HepG2 (cell line): ENCODE measurements around the gene ELMOD3. TPM values are rescaled to one million over a fixed set of nuclear protein-coding genes. Genes with fewer than 3 reads are reported as not detected.

Source experiments
- ATAC-seq: fragments of 200-7000 bp; cut with Tn5 transposase; 3 replicates; pipeline ENCODE4 v1.9.1; 2020; ENCODE audit warnings: mild to moderate bottlenecking, moderate library complexity
- BruUV-seq: library from RNA; stranded (reverse); fragments of 400-500 nt; replicated peaks from 2 replicates; lab custom pipeline; 2021; lab: Mats Ljungman, UMichigan
- CTCF ChIA-PET: fragments of 300-600 bp; formaldehyde crosslinking; extraction: SDS; loops from one replicate; lab custom pipeline; 2021; ENCODE audit warnings: low total read pairs, inconsistent platforms, low intra/inter-chr PET ratio; lab: Yijun Ruan, JAX
- POLR2A ChIA-PET: fragments of 350-600 bp; sonication (Branson Sonifier 250); formaldehyde crosslinking; loops from one replicate; lab custom pipeline; 2020; ENCODE audit warnings: antibody characterized with exemption, inconsistent platforms; lab: Yijun Ruan, JAX
- DNase-seq: peaks from one replicate; pipeline ENCODE4 v3.0.0-alpha.2; 2015; ENCODE audit warnings: low spot score
- FAIRE-seq: peaks from 3 replicates; lab custom pipeline; 2011; peaks lifted over from hg19 to GRCh38; lab: Jason Lieb, UNC
- H2AFZ ChIP-seq: one replicate; pipeline ENCODE4 v1.6.1; 2011; ENCODE audit warnings: low read length, inconsistent platforms
- H3K27ac ChIP-seq: fragments of 300-600 bp; 3 replicates; pipeline ENCODE4 v1.8.0; 2011; ENCODE audit warnings: mixed run types, mild to moderate bottlenecking, mixed read lengths, low read length, inconsistent platforms; ENCODE audit not compliant: insufficient read depth; ENCODE audit errors: extremely low read length
- H3K27me3 ChIP-seq, 2 experiments: fragments of 200-600 bp in 1 of 2; 2 replicates in 1 of 2; 3 replicates in 1 of 2; pipeline versions ENCODE4 v1.6.0 to v1.8.0; 2011; ENCODE audit warnings: low read length in 2 of 2, mild to moderate bottlenecking in 2 of 2, moderate library complexity in 2 of 2, inconsistent platforms in 1 of 2; ENCODE audit not compliant: insufficient read depth in 2 of 2, control insufficient read depth in 1 of 2
- H3K36me3 ChIP-seq, 2 experiments: fragments of 200-600 bp in 1 of 2; replicated peaks in 1 of 2; 2 replicates in 1 of 2; 3 replicates in 1 of 2; pipeline versions ENCODE4 v1.5.1 to v1.8.0; 2011; ENCODE audit warnings: low read length in 2 of 2, inconsistent platforms in 1 of 2; ENCODE audit not compliant: insufficient read depth in 2 of 2, control insufficient read depth in 1 of 2
- H3K4me1 ChIP-seq: 2 replicates; pipeline ENCODE4 v1.5.1; 2012; ENCODE audit warnings: low read length, inconsistent platforms; ENCODE audit not compliant: insufficient read depth
- H3K4me2 ChIP-seq: 2 replicates; pipeline ENCODE4 v1.6.0; 2011; ENCODE audit warnings: low read depth, low read length, inconsistent platforms
- H3K4me3 ChIP-seq, 3 experiments: fragments of 200-600 bp in 1 of 3; sonication (generic), shearing (Covaris generic) in 1 of 3; replicated peaks in 1 of 3; 2 replicates each; pipeline ENCODE4 v1.5.1; 2011 to 2016; ENCODE audit warnings: low read length in 3 of 3, inconsistent platforms in 2 of 3, low read depth in 2 of 3, mild to moderate bottlenecking in 2 of 3, control low read depth in 1 of 3, mixed read lengths in 1 of 3; ENCODE audit not compliant: insufficient read depth in 1 of 3
- H3K79me2 ChIP-seq: one replicate; pipeline ENCODE4 v1.6.1; 2011; ENCODE audit warnings: low read length, inconsistent platforms; ENCODE audit not compliant: insufficient read depth
- H3K9ac ChIP-seq: 2 replicates; pipeline ENCODE4 v1.6.0; 2011; ENCODE audit warnings: mild to moderate bottlenecking, low read depth, low read length, inconsistent platforms; ENCODE audit not compliant: insufficient read depth
- H3K9me3 ChIP-seq: 2 replicates; pipeline ENCODE4 v1.5.1; 2012; ENCODE audit warnings: mild to moderate bottlenecking, low read length
- H4K20me1 ChIP-seq: 2 replicates; pipeline ENCODE4 v1.6.0; 2011; ENCODE audit warnings: inconsistent platforms, mild to moderate bottlenecking, low read length, moderate library complexity; ENCODE audit not compliant: insufficient read depth
- FOXO4 ChIP-seq: sonication (generic); formaldehyde crosslinking; conservative IDR thresholded peaks from 2 replicates; pipeline ENCODE4 v1.8.1; 2023; ENCODE audit warnings: missing genetic modification reagents
- MYPOP ChIP-seq: sonication (generic); formaldehyde crosslinking; IDR thresholded peaks from 2 replicates; pipeline ENCODE4 v1.8.1; 2023; ENCODE audit warnings: mild to moderate bottlenecking, moderate library complexity, missing genetic modification reagents
- YY1 ChIP-seq: IDR thresholded peaks from 2 replicates; pipeline ENCODE4 v1.6.1; 2011; ENCODE audit warnings: low read length, low read depth, moderate library complexity, mild to moderate bottlenecking; ENCODE audit not compliant: insufficient read depth, insufficient replicate concordance
- ZNF770 ChIP-seq: sonication (generic); formaldehyde crosslinking; IDR thresholded peaks from 2 replicates; pipeline ENCODE4 v1.5.0; 2020; ENCODE audit warnings: mild to moderate bottlenecking, missing genetic modification reagents
- WGBS: methylation state at CpG from one replicate; pipeline ENCODE4 v1.1.6; 2017; ENCODE audit warnings: low lambda C conversion rate; 5-methylcytosine and 5-hydroxymethylcytosine counted together
- in situ Hi-C: cut with HindIII; loops from 2 replicates; pipeline ENCODE4 v1.10.0; 2017; ENCODE audit warnings: low pct_unique_long_range_greater_than_20kb; ENCODE audit not compliant: extremely low pct_ligation_motif_present
- intact Hi-C: fragments of 100-400 bp; cut with micrococcal nuclease; formaldehyde crosslinking; loops from one replicate; pipeline ENCODE4 v1.10.0; 2022; ENCODE audit not compliant: unreplicated experiment
- polyA plus RNA-seq, 8 experiments: library from polyadenylated mRNA; depleted of rRNA in 3 of 8; stranded (reverse) in 7 of 8; unstranded in 1 of 8; fragments of >200 nt; fragmentation: Illumina TruSeq in 4 of 8; extraction: Trizol in 4 of 8; gene quantifications; 2 replicates each; pipeline versions ENCODE4 v1.2.1 to v1.2.3, GENCODE V29; 2011 to 2016; ENCODE audit warnings: low read depth in 4 of 8, missing spikeins in 1 of 8, mixed read lengths in 1 of 8; ENCODE audit not compliant: insufficient read depth in 1 of 8
- total RNA-seq, 5 experiments: library from RNA; depleted of rRNA; stranded (reverse); fragments of >200 nt; fragmentation: Illumina TruSeq; extraction: Trizol; gene quantifications; 2 replicates each; pipeline ENCODE4 v1.2.3, GENCODE V29; 2016; ENCODE audit warnings: low read depth in 1 of 5

ELMOD3 gene
- total and polyA plus RNA-seq, 2 of the 13 experiments (the other 11 are each of a cell fraction or from before 2014, with no cell fraction given): 13.3 to 19.5 TPM

- TF ChIP-seq YY1 (peak; percentile 14), ZNF770 (CRISPR knock-in tag) (peak; percentile 38; the same call in 1 of the 2 replicates), FOXO4 (CRISPR knock-in tag) (0 out of 2 replicates have a peak, but pooled peaks have one; percentile 5), MYPOP (no peak)
- in situ Hi-C loops: no loop called here
- DNase-seq (no peak), FAIRE-seq (no peak), ATAC-seq (no peak)
- H3K9me3 ChIP-seq: no peaks in the 10 kb centered on the region
- no TSS peak for BruUV-seq
- peaks cover 9 to 16% of the 10 kb centered on the region in 2 experiments for H3K36me3 ChIP-seq
- H3K79me2 ChIP-seq: peaks cover 35% of the 10 kb centered on the region
- H3K4me2 ChIP-seq: peak overlapping the region; percentile 80
- no peak overlapping the region for H3K27ac ChIP-seq
- CTCF ChIA-PET: no interaction called here
- H3K27me3 ChIP-seq: no peaks in the 10 kb centered on the region; a peak in 1 of 5 replicates
- 67% methylated on average over 3 of the region's 3 CpGs for WGBS
- H4K20me1 ChIP-seq: no peaks in the 10 kb centered on the region
- POLR2A ChIA-PET: interaction anchor here (1.0 to 8.5 kb wide), 11 partner anchors 9 to 241 kb away, joined by 3 to 142 read pairs (median 21); partner anchors contain the start of genes MAT2A, SH2D6 and TGOLN2
- peak overlapping the region; percentile 89 to 93 (median 91) for H3K4me3 ChIP-seq
- intact Hi-C loops: no loop called here
- peak overlapping the region; percentile 89 for H3K9ac ChIP-seq
- H2AFZ ChIP-seq: no peak overlapping the region
- H3K4me1 ChIP-seq: peaks cover 33% of the 10 kb centered on the region
These were observed 952 bp downstream of the ELMOD3 start for GRCh38 chr2:85355521-85355920.
